Measurements from ENCODE around the gene ZP1.

ZP1 gene

DNA sequence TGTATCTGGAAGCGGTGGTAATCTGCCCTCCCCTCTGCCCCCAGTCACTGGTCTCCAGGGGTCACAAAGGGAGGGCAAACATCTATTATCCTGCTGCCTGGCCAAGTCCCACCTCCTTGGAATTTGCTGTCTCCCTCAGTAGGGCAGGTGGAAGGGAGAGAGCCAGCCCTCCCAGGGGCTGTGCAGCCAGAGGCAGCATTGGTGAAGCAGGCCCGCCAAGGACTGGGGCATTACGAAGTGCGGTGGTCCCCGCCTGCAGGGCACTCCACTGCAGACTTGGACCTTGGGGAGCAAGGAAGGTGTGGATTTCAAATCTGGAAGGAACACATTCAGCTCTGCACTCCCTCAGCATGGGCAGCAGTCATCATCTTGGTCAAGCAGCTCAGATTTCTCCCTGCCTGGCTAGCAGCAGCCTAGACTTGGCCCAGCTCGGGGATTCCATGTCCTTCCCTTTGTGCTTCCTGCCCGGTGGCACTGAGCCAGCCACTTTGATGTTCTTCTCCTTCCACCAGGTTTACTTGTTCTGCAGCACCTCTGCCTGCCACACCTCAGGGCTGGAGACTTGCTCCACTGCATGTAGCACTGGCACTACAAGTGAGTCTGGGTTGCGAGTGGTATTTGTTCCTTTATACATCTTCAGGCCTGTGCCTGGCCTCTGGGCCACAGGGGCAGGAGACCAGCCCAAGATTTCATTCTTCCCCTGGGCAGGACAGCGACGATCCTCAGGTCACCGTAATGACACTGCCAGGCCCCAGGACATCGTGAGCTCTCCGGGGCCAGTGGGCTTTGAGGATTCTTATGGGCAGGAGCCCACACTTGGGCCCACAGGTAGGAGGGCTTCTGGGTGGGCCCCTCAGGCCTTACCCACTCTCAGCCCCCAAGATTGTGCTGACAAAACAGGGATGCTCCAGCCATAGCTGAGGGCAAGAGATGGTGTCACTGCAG, 7.4 kb downstream of the ZP1 start:
- H3K9me3 Mint-ChIP-seq: no peaks in the 10 kb centered on the region
- ATAC-seq (replicated peaks): no peak

DNA sequence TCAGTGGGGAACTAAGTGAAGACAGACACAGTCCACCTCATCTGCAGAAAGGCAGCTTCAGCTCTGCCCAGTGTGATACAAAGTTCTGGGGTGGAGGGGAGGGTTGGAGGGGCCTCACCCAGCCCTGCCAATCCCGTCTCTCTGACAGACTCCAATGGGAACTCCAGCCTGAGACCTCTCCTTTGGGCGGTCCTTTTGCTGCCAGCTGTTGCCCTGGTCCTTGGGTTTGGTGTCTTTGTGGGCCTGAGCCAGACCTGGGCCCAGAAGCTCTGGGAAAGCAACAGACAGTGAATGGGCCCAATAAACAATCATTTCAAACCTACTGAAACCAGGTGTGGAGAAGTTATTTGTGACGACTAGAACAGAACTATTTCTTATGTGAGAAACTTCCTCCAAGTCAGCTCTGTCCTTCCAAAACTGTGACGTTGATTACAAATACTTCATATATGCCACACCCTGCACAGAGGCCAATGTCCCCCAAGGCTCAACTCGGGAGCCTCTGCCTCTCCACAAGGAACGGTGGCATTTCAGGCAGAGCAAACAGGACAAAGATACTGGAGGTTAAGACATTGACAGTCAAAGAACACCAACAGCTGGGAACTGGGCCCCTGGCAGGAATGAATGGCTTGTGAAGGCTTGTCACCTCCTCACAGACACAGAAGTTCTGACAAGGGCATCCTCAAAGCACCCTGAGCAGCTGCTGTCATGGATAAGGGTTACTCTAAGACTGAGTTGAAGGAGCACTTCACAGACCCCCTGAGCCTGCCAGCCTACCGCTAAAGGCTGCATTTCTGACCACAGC, 8.2 kb downstream of the ZP1 start:
- ATAC-seq (replicated peaks) (no peak), DNase-seq (no peak)
- Mint-ChIP-seq H3K4me1 (no peaks in the 10 kb centered on the region), H3K36me3 (peaks cover 5 to 10% of the 10 kb centered on the region in 2 donors), H3K9me3 (no peaks in the 10 kb centered on the region), H3K4me3 (no peak overlapping the region), H3K27me3 (no peaks in the 10 kb centered on the region), H3K27ac (no peak overlapping the region)

More for the DNA sequence above, 7.4 kb downstream of the ZP1 start:
- Mint-ChIP-seq H3K4me1 (no peaks in the 10 kb centered on the region), H3K27ac (no peak overlapping the region), H3K4me3 (no peak overlapping the region), H3K36me3 (peaks cover 5 to 8% of the 10 kb centered on the region in 2 donors), H3K27me3 (peaks cover 0 to under 1% of the 10 kb centered on the region in 2 donors)
- no peak for DNase-seq

DNA sequence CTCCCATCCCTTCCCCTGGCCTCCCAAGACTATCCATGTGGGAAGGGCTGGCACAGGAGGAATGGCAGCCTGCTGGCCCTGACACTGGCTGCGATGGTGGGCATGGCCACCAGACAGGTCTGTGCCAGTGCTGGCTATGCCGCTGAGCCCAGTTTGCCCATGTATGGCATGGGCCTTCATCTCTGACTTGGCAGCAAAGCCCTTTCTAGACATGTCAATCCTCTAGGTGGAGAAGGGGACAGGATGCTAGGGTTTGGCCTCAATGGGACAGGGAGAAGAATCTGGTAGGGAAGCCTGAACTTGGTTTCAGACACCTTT, 8.8 kb downstream of the ZP1 start:
- Mint-ChIP-seq H3K4me1 (no peaks in the 10 kb centered on the region), H3K27ac (no peak overlapping the region), H3K36me3 (peaks cover 11 to 12% of the 10 kb centered on the region in 2 donors), H3K4me3 (no peak overlapping the region), H3K27me3 (no peaks in the 10 kb centered on the region), H3K9me3 (no peaks in the 10 kb centered on the region)
- DNase-seq (no peak), ATAC-seq (replicated peaks) (no peak)

DNA sequence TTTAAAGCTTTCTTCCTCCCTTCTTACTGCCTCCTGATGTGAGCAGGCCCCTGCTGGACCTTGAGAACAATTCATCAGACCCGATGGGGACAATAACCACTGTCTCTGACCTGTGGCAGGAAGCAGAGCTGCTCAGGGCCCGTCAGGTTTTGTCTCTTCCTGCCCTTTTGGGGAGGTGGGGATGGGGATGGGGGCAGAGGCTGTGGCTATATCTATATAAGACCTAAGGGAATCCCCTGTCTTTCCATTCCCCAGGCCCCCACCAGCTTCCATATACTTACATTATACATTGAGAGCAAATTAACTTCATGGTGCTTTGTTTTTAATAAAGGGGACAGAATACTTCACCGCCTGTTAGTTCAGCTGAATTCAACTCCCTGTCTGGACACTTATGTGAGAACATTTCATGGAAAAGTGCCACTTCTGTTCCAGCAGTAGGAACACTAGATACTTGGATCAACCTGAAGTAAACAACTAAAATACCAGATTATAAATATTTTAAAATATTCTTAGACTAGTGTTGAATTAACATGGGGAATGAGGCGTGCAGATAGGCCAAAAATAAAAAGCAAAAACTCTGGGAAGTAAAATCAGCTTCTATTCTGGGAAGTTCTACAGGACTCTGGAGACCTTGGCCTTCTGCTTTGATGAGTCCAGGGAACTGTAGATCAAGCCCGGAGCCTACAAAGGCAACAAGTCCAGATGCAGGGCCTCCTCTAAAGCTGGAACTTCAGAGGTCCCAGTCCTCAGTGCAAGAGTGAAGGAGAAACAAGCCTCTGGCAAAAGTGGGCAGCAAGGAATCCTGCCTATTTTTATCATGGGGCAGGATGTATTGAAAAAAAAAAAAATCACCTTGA, 11.1 kb downstream of the ZP1 start:
- no peaks in the 10 kb centered on the region for H3K27me3 Mint-ChIP-seq
- peaks cover 24 to 33% of the 10 kb centered on the region in 2 donors for H3K36me3 Mint-ChIP-seq
- no peak overlapping the region for H3K27ac Mint-ChIP-seq
- DNase-seq: no peak
- H3K9me3 Mint-ChIP-seq: no peaks in the 10 kb centered on the region
- no peak overlapping the region for H3K4me3 Mint-ChIP-seq
- no peaks in the 10 kb centered on the region for H3K4me1 Mint-ChIP-seq
- ATAC-seq (replicated peaks): no peak

DNA sequence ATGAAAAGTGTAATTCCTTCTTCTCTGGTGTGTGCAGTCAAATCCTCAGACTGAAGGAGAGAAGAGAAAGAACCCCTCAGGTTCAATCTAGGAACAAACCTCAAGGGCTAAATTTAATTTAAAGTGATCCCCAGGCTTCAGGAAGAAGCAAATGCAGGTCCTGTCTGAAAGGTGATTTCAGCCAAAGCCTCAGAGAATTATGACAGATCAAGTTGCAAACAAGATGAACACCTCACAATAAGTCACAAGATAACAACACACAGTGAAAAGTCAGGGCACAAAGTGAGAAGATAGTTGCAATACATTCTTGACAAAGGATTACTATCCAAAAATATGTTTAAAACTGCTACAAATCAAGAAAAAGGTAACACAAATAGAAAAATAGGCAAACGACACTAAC, 11.8 kb downstream of the ZP1 start:
- H3K27ac Mint-ChIP-seq: no peak overlapping the region
- no peak overlapping the region for H3K4me3 Mint-ChIP-seq
- H3K36me3 Mint-ChIP-seq: peaks cover 29 to 39% of the 10 kb centered on the region in 2 donors
- no peaks in the 10 kb centered on the region for H3K9me3 Mint-ChIP-seq
- no peak for DNase-seq
- no peaks in the 10 kb centered on the region for H3K27me3 Mint-ChIP-seq
- no peak for ATAC-seq (replicated peaks)
- no peaks in the 10 kb centered on the region for H3K4me1 Mint-ChIP-seq

DNA sequence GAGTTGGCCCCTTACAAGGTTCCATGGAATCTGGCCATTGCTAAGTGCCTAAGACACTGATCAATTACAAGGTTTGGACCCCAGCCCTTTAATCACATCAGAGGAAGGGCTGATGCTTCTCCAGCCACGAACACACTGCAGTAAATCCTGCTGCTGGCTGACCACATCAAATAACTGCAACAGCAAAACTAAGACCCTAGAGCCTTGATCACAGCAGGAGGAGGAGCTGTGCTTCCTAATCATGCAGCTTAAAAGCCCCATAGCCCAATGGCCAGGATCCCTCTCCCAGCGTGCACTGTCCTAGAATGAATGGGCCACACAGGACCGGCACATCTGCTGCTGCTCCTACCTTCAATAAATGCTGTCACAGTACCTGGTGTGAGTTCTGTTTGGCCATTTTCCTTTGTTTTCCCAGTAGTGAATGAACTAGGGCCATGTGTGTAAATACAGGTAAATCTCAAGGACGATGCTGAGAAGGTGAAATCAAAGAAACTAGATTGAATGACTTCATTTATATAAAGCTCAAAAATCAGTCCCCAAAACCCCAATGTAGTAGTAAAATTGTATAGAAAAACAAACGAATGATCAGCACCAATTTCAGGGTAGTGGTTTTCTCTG, 12.7 kb downstream of the ZP1 start:
- no peaks in the 10 kb centered on the region for H3K9me3 Mint-ChIP-seq
- no peaks in the 10 kb centered on the region for H3K4me1 Mint-ChIP-seq
- no peaks in the 10 kb centered on the region for H3K27me3 Mint-ChIP-seq
- peaks cover 26 to 46% of the 10 kb centered on the region in 2 donors for H3K36me3 Mint-ChIP-seq
- no peak overlapping the region for H3K27ac Mint-ChIP-seq
- H3K4me3 Mint-ChIP-seq: no peak overlapping the region
- DNase-seq (no peak), ATAC-seq (replicated peaks) (no peak)

DNA sequence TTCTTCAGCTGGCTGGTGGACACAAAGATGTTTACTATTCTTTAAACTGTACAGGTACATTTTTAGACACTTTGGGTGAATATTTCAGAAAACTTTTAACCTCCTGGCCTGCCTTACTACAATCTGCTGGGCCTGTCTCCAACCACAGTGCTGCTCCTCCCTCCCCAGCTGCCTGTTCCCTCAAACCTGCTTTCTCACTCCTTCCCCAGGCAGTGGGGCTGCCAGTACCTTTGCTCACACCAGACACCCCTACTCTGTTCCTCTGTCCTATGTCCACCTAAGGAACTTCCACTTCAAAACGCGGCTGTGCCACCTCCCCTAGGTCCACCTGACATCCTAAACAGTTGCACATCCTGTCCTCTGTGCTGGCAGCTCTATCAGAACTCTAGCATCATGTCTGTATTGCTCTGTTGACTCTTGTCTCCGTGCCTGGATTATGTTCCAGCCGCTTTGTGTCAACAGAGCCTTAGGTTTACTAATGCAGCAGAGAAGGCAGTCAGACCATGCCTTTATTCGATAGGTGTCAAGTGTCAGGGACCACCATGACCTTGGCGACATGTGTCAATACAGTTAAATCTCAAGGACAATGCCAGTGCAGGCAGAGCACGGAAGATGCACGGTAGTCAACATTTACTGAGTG, 13.4 kb downstream of the ZP1 start:
- H3K4me3 Mint-ChIP-seq: no peak overlapping the region
- H3K9me3 Mint-ChIP-seq: no peaks in the 10 kb centered on the region
- no peak for DNase-seq
- H3K4me1 Mint-ChIP-seq: no peaks in the 10 kb centered on the region
- H3K36me3 Mint-ChIP-seq: peaks cover 26 to 52% of the 10 kb centered on the region in 2 donors
- H3K27ac Mint-ChIP-seq: no peak overlapping the region
- no peaks in the 10 kb centered on the region for H3K27me3 Mint-ChIP-seq
- no peak for ATAC-seq (replicated peaks)

DNA sequence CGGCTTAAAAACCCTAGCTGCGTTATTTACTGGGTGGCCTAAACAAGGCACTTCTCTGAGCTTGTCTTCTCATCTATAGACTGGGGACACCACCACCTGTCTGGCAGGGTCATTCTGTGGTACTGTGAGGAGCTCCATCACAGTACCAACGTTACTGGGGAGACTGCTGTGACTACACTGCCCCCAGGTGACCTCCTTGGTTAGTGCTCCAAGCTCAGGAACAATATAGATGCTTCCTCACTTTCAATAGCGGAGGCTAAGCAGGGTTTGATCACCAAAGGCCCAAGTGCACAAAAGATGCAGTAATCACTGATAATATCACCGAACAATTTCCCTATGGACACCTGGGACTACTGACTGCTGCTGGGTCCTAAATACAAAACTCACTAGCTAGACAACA, 20.2 kb downstream of the ZP1 start:
- no peaks in the 10 kb centered on the region for H3K27me3 Mint-ChIP-seq

DNA sequence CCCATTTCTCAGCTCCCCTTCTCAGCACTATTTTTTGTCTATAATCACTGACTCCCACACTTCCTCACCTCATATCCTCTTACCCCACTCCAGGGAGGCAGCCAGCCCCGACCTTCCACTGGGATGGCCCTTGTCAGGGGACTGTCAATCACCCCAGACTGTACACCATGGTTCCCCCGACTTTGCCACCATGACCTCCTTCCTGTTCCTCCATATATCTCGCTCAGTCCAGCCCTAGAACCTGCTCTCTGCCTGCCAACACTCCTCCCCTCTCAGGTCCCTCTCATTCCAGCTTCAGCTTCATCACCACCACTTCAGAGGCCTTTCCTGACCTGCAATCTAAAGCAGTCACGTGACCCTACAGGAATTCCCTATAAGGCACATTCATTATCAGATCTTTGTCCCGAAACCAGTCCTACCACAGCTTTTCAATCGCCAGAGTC, 22.5 kb downstream of the ZP1 start:
- no peaks in the 10 kb centered on the region for H3K9me3 Mint-ChIP-seq
- H3K4me3 Mint-ChIP-seq: no peak overlapping the region
- no peaks in the 10 kb centered on the region for H3K27me3 Mint-ChIP-seq
- H3K4me1 Mint-ChIP-seq: peaks cover 4 to 7% of the 10 kb centered on the region in 2 donors
- peak overlapping the region; percentile 38 for H3K27ac Mint-ChIP-seq
- peaks cover 32 to 65% of the 10 kb centered on the region in 2 donors for H3K36me3 Mint-ChIP-seq
- ATAC-seq (replicated peaks) (no peak), DNase-seq (no peak)

More for the DNA sequence above, 20.2 kb downstream of the ZP1 start:
- Mint-ChIP-seq H3K4me3 (no peak overlapping the region), H3K9me3 (no peaks in the 10 kb centered on the region), H3K4me1 (peaks cover 0 to 3% of the 10 kb centered on the region in 2 donors), H3K36me3 (peaks cover 32 to 74% of the 10 kb centered on the region in 2 donors), H3K27ac (no peak overlapping the region)
- DNase-seq (peak; percentile 12), ATAC-seq (replicated peaks) (peak; percentile 94 to 95)

DNA sequence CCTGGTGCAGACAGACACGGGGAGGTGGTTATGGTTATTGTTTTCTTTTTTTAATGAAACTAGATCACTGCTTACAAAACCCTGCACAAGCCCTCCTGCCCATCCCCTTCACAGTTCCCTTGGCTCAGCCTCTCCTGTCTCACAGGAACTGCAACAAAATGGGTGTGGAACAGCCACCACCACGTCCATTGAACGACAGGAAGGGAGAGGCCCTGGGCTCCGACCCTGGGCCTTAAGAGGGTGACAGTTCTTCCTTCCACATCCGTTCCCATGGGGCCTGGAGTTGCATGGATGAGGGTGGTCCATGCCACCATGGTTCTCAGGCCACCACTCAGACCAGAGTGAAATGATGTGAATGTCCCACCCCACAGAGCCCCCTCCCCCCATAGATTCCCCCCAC, 23.4 kb downstream of the ZP1 start:
- no peak overlapping the region for H3K27ac Mint-ChIP-seq

DNA sequence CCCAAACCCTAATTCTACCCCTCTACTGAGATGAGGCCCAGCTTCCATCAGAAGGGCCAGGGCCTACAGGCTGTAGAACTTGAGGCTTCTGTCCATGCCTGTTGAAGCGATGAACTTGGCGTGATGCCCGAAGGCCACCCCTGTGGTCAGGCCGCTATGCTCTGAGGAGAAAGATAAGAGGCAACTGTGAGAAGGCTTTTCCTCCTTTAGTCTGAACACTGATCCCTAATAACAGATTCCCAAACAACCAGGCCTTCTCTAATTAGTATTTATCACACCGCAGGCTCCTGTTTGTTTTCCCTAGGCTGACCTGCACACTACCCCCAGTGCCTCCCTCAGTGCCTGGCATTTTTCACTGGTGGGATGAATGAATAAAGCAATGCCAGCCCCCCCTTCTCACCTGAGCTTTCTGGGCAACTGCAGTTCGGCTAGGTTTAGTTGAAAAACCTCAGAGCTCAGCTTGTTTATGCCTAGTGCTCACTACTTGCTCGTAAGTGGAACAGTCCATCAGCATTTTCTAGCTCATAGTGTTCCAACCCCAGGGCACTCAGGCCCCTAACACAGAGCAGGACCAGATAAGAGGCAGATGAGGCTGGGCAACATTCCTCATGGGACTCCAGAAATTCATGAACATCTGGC, 23.9 kb downstream of the ZP1 start:
- Mint-ChIP-seq H3K4me3 (no peak overlapping the region), H3K27me3 (no peaks in the 10 kb centered on the region), H3K36me3 (peaks cover 40 to 62% of the 10 kb centered on the region in 2 donors), H3K27ac (peak overlapping the region; percentile 42), H3K4me1 (peaks cover 4 to 7% of the 10 kb centered on the region in 2 donors), H3K9me3 (no peaks in the 10 kb centered on the region)
- DNase-seq (no peak), ATAC-seq (replicated peaks) (no peak)

More for the DNA sequence above, 23.4 kb downstream of the ZP1 start:
- peaks cover 39 to 64% of the 10 kb centered on the region in 2 donors for H3K36me3 Mint-ChIP-seq
- H3K27me3 Mint-ChIP-seq: no peaks in the 10 kb centered on the region
- H3K4me1 Mint-ChIP-seq: peaks cover 4 to 7% of the 10 kb centered on the region in 2 donors
- ATAC-seq (replicated peaks) (no peak), DNase-seq (no peak)
- H3K4me3 Mint-ChIP-seq: no peak overlapping the region
- H3K9me3 Mint-ChIP-seq: no peaks in the 10 kb centered on the region

DNA sequence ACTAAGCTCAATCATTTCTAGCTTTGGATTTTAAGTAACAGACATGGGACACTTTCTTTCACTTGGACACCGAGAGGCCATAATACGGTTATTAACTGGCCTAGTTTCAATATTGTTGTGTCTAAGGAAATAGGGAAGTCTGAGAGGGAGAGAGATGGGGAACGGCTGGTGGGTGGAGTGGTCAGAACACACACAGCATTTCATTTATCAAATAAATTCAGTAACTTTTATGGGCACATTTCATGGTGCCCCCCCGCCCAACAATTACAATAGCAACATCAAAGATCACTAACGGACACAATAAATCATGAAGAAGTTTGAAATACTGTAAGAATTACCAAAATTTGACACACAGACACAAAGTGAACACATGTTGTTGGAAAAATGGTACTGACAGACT, 28.3 kb downstream of the ZP1 start:
- no peaks in the 10 kb centered on the region for H3K27me3 Mint-ChIP-seq
- peaks cover 18 to 19% of the 10 kb centered on the region in 2 donors for H3K4me1 Mint-ChIP-seq
- DNase-seq (no peak), ATAC-seq (replicated peaks) (no peak)
- H3K27ac Mint-ChIP-seq: no peak overlapping the region
- H3K4me3 Mint-ChIP-seq: no peak overlapping the region
- H3K9me3 Mint-ChIP-seq: no peaks in the 10 kb centered on the region
- peaks cover 46 to 72% of the 10 kb centered on the region in 2 donors for H3K36me3 Mint-ChIP-seq

DNA sequence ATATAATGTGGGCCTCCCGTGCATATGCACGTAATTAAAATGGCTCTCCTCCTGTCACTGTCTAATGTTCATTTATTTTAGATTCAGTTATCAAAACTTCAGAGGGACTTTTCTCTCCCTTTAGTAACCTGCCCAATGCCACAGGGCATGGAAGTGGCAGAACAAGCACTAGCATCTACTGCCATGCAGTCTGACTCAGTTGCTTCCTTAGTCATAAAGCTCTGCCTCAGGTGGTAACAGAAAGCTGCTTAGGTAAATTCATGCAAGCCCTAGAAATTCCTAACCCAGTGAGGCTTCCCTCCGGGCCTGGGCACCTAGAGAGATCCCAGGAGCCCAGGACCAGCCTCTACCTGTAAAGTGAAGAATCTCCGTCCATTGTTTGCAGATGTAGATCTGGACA, 30.2 kb downstream of the ZP1 start:
- no peak overlapping the region for H3K27ac Mint-ChIP-seq
- H3K36me3 Mint-ChIP-seq: peaks cover 42 to 67% of the 10 kb centered on the region in 2 donors
- H3K9me3 Mint-ChIP-seq: no peaks in the 10 kb centered on the region
- peaks cover 19 to 20% of the 10 kb centered on the region in 2 donors for H3K4me1 Mint-ChIP-seq
- no peaks in the 10 kb centered on the region for H3K27me3 Mint-ChIP-seq
- DNase-seq: no peak
- H3K4me3 Mint-ChIP-seq: peak overlapping the region in 1 of 2 donors; percentile 19
- ATAC-seq (replicated peaks): no peak
